Naive thymus-derived CD4-positive, alpha-beta T cell (primary cell): ENCODE measurements around the gene RAD51B. TPM values are rescaled to one million over a fixed set of nuclear protein-coding genes. Genes with fewer than 3 reads are reported as not detected.

Source experiments
- ATAC-seq: fragments of 150-1000 bp; cut with Tn5 transposase; 2 replicates; pipeline ENCODE4 v1.10.0; 2021; ENCODE audit warnings: mild to moderate bottlenecking, moderate library complexity
- CTCF ChIA-PET: fragments of 350-600 bp; sonication (Branson Sonifier 250); formaldehyde crosslinking; loops from one replicate; lab custom pipeline; 2021; ENCODE audit warnings: antibody characterized with exemption; lab: Charles Lee
- POLR2A ChIA-PET: fragments of 350-600 bp; sonication (Branson Sonifier 250); formaldehyde crosslinking; loops from one replicate; lab custom pipeline; 2021; ENCODE audit warnings: antibody characterized with exemption, inconsistent platforms; lab: Charles Lee
- DNase-seq, 9 donors: peaks; one replicate each; pipeline versions ENCODE4 v3.0.0 to v3.0.0-alpha.2; 2020 to 2022; ENCODE audit warnings: mixed read lengths in 1 of 9
- H3K27ac ChIP-seq: one replicate; pipeline ENCODE4 v1.7.0; 2013; ENCODE audit warnings: mild to moderate bottlenecking, low read depth, low read length, moderate library complexity
- H3K27me3 ChIP-seq, 2 donors: one replicate each; pipeline ENCODE4 v1.7.0; 2013; ENCODE audit warnings: low read length in 2 of 2, mild to moderate bottlenecking in 2 of 2, moderate library complexity in 2 of 2; ENCODE audit not compliant: control insufficient read depth in 2 of 2, insufficient read depth in 2 of 2
- H3K36me3 ChIP-seq, 3 experiments: 1 replicate in 2 of 3; 2 replicates in 1 of 3; pipeline ENCODE4 v1.7.0; 2013; ENCODE audit warnings: low read length in 3 of 3, mild to moderate bottlenecking in 3 of 3, moderate library complexity in 1 of 3; ENCODE audit not compliant: insufficient read depth in 3 of 3, control insufficient read depth in 2 of 3
- H3K4me1 ChIP-seq, 2 donors: one replicate each; pipeline ENCODE4 v1.7.0; 2013; ENCODE audit warnings: low read length in 2 of 2, mild to moderate bottlenecking in 2 of 2, moderate library complexity in 1 of 2; ENCODE audit not compliant: control insufficient read depth in 2 of 2, insufficient read depth in 2 of 2
- H3K4me3 ChIP-seq: 2 replicates; pipeline ENCODE4 v1.7.0; 2013; ENCODE audit warnings: mild to moderate bottlenecking, low read length
- H3K9me3 ChIP-seq, 3 experiments: 1 replicate in 2 of 3; 2 replicates in 1 of 3; pipeline ENCODE4 v1.7.0; 2013; ENCODE audit warnings: low read length in 3 of 3; ENCODE audit not compliant: control insufficient read depth in 2 of 3
- H3K27ac Mint-ChIP-seq, 9 donors: one replicate each; pipeline ENCODE4 v1.8.0; 2020 to 2022; ENCODE audit warnings: mixed read lengths in 9 of 9, mild to moderate bottlenecking in 8 of 9, moderate library complexity in 5 of 9, inconsistent platforms in 2 of 9
- H3K27me3 Mint-ChIP-seq, 5 donors: one replicate each; pipeline ENCODE4 v1.8.0; 2021 to 2022; ENCODE audit warnings: mixed read lengths in 5 of 5, mild to moderate bottlenecking in 1 of 5
- H3K36me3 Mint-ChIP-seq, 5 donors: one replicate each; pipeline ENCODE4 v1.8.0; 2020 to 2022; ENCODE audit warnings: mixed read lengths in 5 of 5, mild to moderate bottlenecking in 3 of 5, inconsistent platforms in 1 of 5
- H3K4me1 Mint-ChIP-seq, 7 donors: one replicate each; pipeline ENCODE4 v1.8.0; 2020 to 2022; ENCODE audit warnings: mixed read lengths in 7 of 7, mild to moderate bottlenecking in 3 of 7, inconsistent platforms in 1 of 7
- H3K4me3 Mint-ChIP-seq, 10 donors: one replicate each; pipeline ENCODE4 v1.8.0; 2020 to 2022; ENCODE audit warnings: mild to moderate bottlenecking in 10 of 10, mixed read lengths in 10 of 10, moderate library complexity in 6 of 10, inconsistent platforms in 2 of 10
- H3K9me3 Mint-ChIP-seq, 11 donors: one replicate each; pipeline ENCODE4 v1.8.0; 2020 to 2022; ENCODE audit warnings: mixed read lengths in 11 of 11, mild to moderate bottlenecking in 4 of 11, inconsistent platforms in 1 of 11, moderate library complexity in 1 of 11
- intact Hi-C, 2 donors: fragments of 100-400 bp; cut with micrococcal nuclease; formaldehyde crosslinking; loops; one replicate each; pipeline ENCODE4 v1.15.1; 2023
- polyA plus RNA-seq, 2 donors: library from polyadenylated mRNA; unstranded; fragments of 300-500 nt; fragmentation: Illumina TruSeq; gene quantifications; one replicate each; pipeline ENCODE4 v1.2.3, GENCODE V29; 2021
- total RNA-seq, 6 experiments: library from RNA in 5 of 6; stranded (reverse) in 5 of 6; gene quantifications; 1 replicate in 5 of 6; 2 replicates in 1 of 6; pipeline ENCODE4 v1.2.3 and lab custom pipeline; 2021 to 2026

RAD51B gene
- total and polyA plus RNA-seq, 7 experiments from 2014 or later = 15.0 to 42.2 (median 28.8) TPM

- no peaks in the 10 kb centered on the region for H3K27me3 Mint-ChIP-seq
- no peak overlapping the region for H3K27ac Mint-ChIP-seq
- peaks cover 0 to 25% (median 6%) of the 10 kb centered on the region in 11 donors for H3K9me3 Mint-ChIP-seq
- H3K27ac ChIP-seq = no peak overlapping the region
- peaks cover 0 to 7% (median 0%) of the 10 kb centered on the region in 3 experiments for H3K9me3 ChIP-seq
- DNase-seq (no peak), ATAC-seq (no peak)
- no peaks in the 10 kb centered on the region for H3K4me1 ChIP-seq
- CTCF ChIA-PET = no interaction called here
- no peak overlapping the region for H3K4me3 Mint-ChIP-seq
- no peaks in the 10 kb centered on the region for H3K27me3 ChIP-seq
- intact Hi-C loops = no loop called here
- POLR2A ChIA-PET = interaction anchor here (0.8 kb wide), 1 partner anchor 156 kb away, joined by 3 read pairs; no protein-coding TSS in a partner anchor
- H3K4me3 ChIP-seq = no peak overlapping the region
- H3K4me1 Mint-ChIP-seq = peaks cover 0 to 21% (median 11%) of the 10 kb centered on the region in 7 donors
- H3K36me3 Mint-ChIP-seq = peaks cover 3 to 15% (median 5%) of the 10 kb centered on the region in 5 donors
- no peaks in the 10 kb centered on the region for H3K36me3 ChIP-seq
These were observed 631.0 kb downstream of the RAD51B start for GRCh38 chr14:68450391-68451120.

- ChIA-PET POLR2A (interaction anchor here (0.6 to 0.8 kb wide), 2 partner anchors 158 to 284 kb away, joined by 3 to 7 read pairs; no protein-coding TSS in a partner anchor), CTCF (interaction anchor here (1.0 kb wide), 1 partner anchor 17 kb away, joined by 4 read pairs; no protein-coding TSS in a partner anchor)
- Histone ChIP-seq H3K36me3 (no peaks in the 10 kb centered on the region), H3K27ac (no peak overlapping the region), H3K4me3 (no peak overlapping the region), H3K4me1 (no peaks in the 10 kb centered on the region), H3K27me3 (no peaks in the 10 kb centered on the region), H3K9me3 (peaks cover 0 to 7% (median 0%) of the 10 kb centered on the region in 3 experiments)
- no peak for DNase-seq
- no peak for ATAC-seq
- H3K27ac Mint-ChIP-seq = no peak overlapping the region
- intact Hi-C loops = no loop called here
- peaks cover 0 to 21% (median 11%) of the 10 kb centered on the region in 7 donors for H3K4me1 Mint-ChIP-seq
- H3K4me3 Mint-ChIP-seq = no peak overlapping the region
- H3K27me3 Mint-ChIP-seq = no peaks in the 10 kb centered on the region
- H3K9me3 Mint-ChIP-seq = peaks cover 0 to 25% (median 9%) of the 10 kb centered on the region in 11 donors
- H3K36me3 Mint-ChIP-seq = peaks cover 4 to 15% (median 8%) of the 10 kb centered on the region in 5 donors
These were observed 632.3 kb downstream of the RAD51B start for GRCh38 chr14:68451696-68452373.

- Mint-ChIP-seq H3K36me3 (peaks cover 4 to 13% (median 6%) of the 10 kb centered on the region in 5 donors), H3K27ac (no peak overlapping the region), H3K4me1 (peaks cover 0 to 13% (median 8%) of the 10 kb centered on the region in 7 donors), H3K4me3 (no peak overlapping the region), H3K9me3 (peaks cover 0 to 22% (median 9%) of the 10 kb centered on the region in 11 donors), H3K27me3 (no peaks in the 10 kb centered on the region)
- ChIA-PET CTCF (interaction anchor here (1.0 kb wide), 2 partner anchors 82 to 367 kb away, joined by 3 read pairs; no protein-coding TSS in a partner anchor), POLR2A (interaction anchor here (0.7 to 1.0 kb wide), 2 partner anchors 50 to 976 kb away, joined by 3 to 5 read pairs; no protein-coding TSS in a partner anchor)
- Histone ChIP-seq H3K36me3 (no peaks in the 10 kb centered on the region), H3K4me3 (no peak overlapping the region), H3K9me3 (peaks cover 0 to 7% (median 0%) of the 10 kb centered on the region in 3 experiments), H3K27ac (no peak overlapping the region), H3K27me3 (no peaks in the 10 kb centered on the region), H3K4me1 (no peaks in the 10 kb centered on the region)
- intact Hi-C loops = no loop called here
- no peak for ATAC-seq
- no peak for DNase-seq
These were observed 638.7 kb downstream of the RAD51B start for GRCh38 chr14:68458253-68458652.

- Histone ChIP-seq H3K4me1 (no peaks in the 10 kb centered on the region), H3K27me3 (no peaks in the 10 kb centered on the region), H3K36me3 (no peaks in the 10 kb centered on the region), H3K4me3 (no peak overlapping the region), H3K9me3 (peaks cover 0 to 7% (median 0%) of the 10 kb centered on the region in 3 experiments), H3K27ac (no peak overlapping the region)
- intact Hi-C loops = no loop called here
- ATAC-seq = no peak
- no peak overlapping the region for H3K27ac Mint-ChIP-seq
- no peak for DNase-seq
- no peak overlapping the region for H3K4me3 Mint-ChIP-seq
- peaks cover under 1 to 8% (median 4%) of the 10 kb centered on the region in 5 donors for H3K36me3 Mint-ChIP-seq
- H3K4me1 Mint-ChIP-seq = peaks cover 0 to 9% (median 7%) of the 10 kb centered on the region in 7 donors
- H3K9me3 Mint-ChIP-seq = peaks cover 0 to 15% (median 7%) of the 10 kb centered on the region in 11 donors
- CTCF ChIA-PET = interaction anchor here (1.0 kb wide), 2 partner anchors 82 to 366 kb away, joined by 3 read pairs; no protein-coding TSS in a partner anchor
- no peaks in the 10 kb centered on the region for H3K27me3 Mint-ChIP-seq
- POLR2A ChIA-PET = no interaction called here
These were observed 639.4 kb downstream of the RAD51B start for GRCh38 chr14:68458840-68459469.

GRCh38 chr14:68459480-68460136 is 640.0 kb downstream of the RAD51B start:
- H3K27me3 ChIP-seq = no peaks in the 10 kb centered on the region
- CTCF ChIA-PET = interaction anchor here (1.0 kb wide), 1 partner anchor 366 kb away, joined by 3 read pairs; no protein-coding TSS in a partner anchor
- Mint-ChIP-seq H3K4me1 (peaks cover 0 to 11% (median 8%) of the 10 kb centered on the region in 7 donors), H3K9me3 (peaks cover 0 to 11% (median 4%) of the 10 kb centered on the region in 11 donors), H3K27ac (no peak overlapping the region), H3K27me3 (no peaks in the 10 kb centered on the region), H3K36me3 (peaks cover 0 to 7% (median 4%) of the 10 kb centered on the region in 5 donors), H3K4me3 (no peak overlapping the region)
- no peak for ATAC-seq
- no peak for DNase-seq
- intact Hi-C loops = no loop called here
- no peak overlapping the region for H3K27ac ChIP-seq
- POLR2A ChIA-PET = interaction anchor here (1.2 kb wide), 1 partner anchor 42 kb away, joined by 3 read pairs; no protein-coding TSS in a partner anchor
- H3K36me3 ChIP-seq = no peaks in the 10 kb centered on the region
- no peaks in the 10 kb centered on the region for H3K4me1 ChIP-seq
- no peak overlapping the region for H3K4me3 ChIP-seq
- H3K9me3 ChIP-seq = peaks cover 0 to 4% (median 0%) of the 10 kb centered on the region in 3 experiments
